GM12892 (cell line): ENCODE results near the gene PRR36.

Experiments
- POLR2A ChIP-seq: IDR thresholded peaks from 2 replicates; pipeline ENCODE4 v1.6.1; 2011; ENCODE audit warnings: low read depth, low read length, control low read depth
- POLR2AphosphoS5 ChIP-seq: IDR thresholded peaks from 2 replicates; pipeline ENCODE4 v1.6.1; 2011; ENCODE audit warnings: low read depth, low read length, control low read depth
- TAF1 ChIP-seq: IDR thresholded peaks from 2 replicates; pipeline ENCODE4 v1.6.1; 2011; ENCODE audit warnings: low read depth, mild to moderate bottlenecking, control low read depth, low read length, borderline replicate concordance

DNA sequence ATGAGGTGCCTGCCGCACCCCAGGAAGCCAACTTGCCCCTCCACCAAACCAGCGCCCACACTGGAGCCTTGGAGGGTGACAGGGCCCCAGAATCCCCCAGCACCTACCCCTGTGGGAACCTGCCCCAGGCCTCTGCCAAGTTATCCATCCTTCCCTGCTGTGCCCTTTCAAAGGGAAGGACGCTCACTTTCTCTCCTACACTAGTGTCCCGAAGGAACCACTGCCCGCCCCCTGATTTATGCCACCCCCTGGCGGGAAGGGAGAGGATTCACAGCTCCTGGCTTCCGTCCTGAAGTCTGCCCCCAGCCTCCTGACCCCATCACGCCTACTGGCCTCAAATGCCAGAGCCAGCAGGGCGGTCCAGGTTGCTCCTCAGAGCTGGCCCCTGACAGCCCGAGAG lies 42.7 kb downstream of the PRR36 start:
- TF ChIP-seq POLR2A (no peak), POLR2AphosphoS5 (no peak), TAF1 (no peak)
